Spinal cord (tissue), 10 donors: ENCODE measurements around the gene INO80C. TPM values are rescaled to one million over a fixed set of nuclear protein-coding genes. Genes with fewer than 3 reads are reported as not detected.
"Not testable (repeated sequence)": the region's sequence is repeated elsewhere in the genome, so short reads cannot be mapped to it uniquely, and the experiment has no call there.

ENCODE experiments used
- DNase-seq, 6 donors: peaks; one replicate each; pipeline versions ENCODE4 v3.0.0 to v3.0.0-alpha.2; 2013 to 2015; ENCODE audit warnings: low spot score in 6 of 6, low read depth in 4 of 6
- H3K27ac ChIP-seq: one replicate; pipeline ENCODE4 v1.5.1; 2013; ENCODE audit warnings: low read depth, low read length, control low read depth
- H3K27me3 ChIP-seq: one replicate; pipeline ENCODE4 v1.6.1; 2013; ENCODE audit warnings: low read length; ENCODE audit not compliant: control insufficient read depth, insufficient read depth
- H3K36me3 ChIP-seq: one replicate; pipeline ENCODE4 v1.6.1; 2013; ENCODE audit warnings: low read length; ENCODE audit not compliant: control insufficient read depth, insufficient read depth
- H3K4me1 ChIP-seq: one replicate; pipeline ENCODE4 v1.6.1; 2013; ENCODE audit warnings: low read length; ENCODE audit not compliant: control insufficient read depth, insufficient read depth
- H3K4me3 ChIP-seq: one replicate; pipeline ENCODE4 v1.5.1; 2013; ENCODE audit warnings: low read depth, low read length, control low read depth
- H3K9me3 ChIP-seq: one replicate; pipeline ENCODE4 v1.6.1; 2013; ENCODE audit warnings: low read length; ENCODE audit not compliant: control insufficient read depth, insufficient read depth
- WGBS: methylation state at CpG from one replicate; pipeline ENCODE4 v1.1.5; 2013; ENCODE audit warnings: missing lambda C conversion rate; ENCODE audit not compliant: insufficient coverage; 5-methylcytosine and 5-hydroxymethylcytosine counted together
- polyA plus RNA-seq, 2 donors: library from polyadenylated mRNA; unstranded; fragments of 120-200 nt; gene quantifications; one replicate each; pipeline ENCODE4 v1.2.1, GENCODE V29; 2013; ENCODE audit not compliant: insufficient read length in 2 of 2
- total RNA-seq, 2 donors: library from RNA; depleted of rRNA in 1 of 2; stranded (reverse); fragments of 120-200 nt in 1 of 2; fragments of >200 nt in 1 of 2; gene quantifications; one replicate each; pipeline versions ENCODE4 v1.2.3 to v1.2.4, GENCODE V29; 2013 to 2014
- donor health status: healthy.

The INO80C gene
- total and polyA plus RNA-seq, 4 donors = 8.1 to 22.4 (median 15.5) TPM

DNA sequence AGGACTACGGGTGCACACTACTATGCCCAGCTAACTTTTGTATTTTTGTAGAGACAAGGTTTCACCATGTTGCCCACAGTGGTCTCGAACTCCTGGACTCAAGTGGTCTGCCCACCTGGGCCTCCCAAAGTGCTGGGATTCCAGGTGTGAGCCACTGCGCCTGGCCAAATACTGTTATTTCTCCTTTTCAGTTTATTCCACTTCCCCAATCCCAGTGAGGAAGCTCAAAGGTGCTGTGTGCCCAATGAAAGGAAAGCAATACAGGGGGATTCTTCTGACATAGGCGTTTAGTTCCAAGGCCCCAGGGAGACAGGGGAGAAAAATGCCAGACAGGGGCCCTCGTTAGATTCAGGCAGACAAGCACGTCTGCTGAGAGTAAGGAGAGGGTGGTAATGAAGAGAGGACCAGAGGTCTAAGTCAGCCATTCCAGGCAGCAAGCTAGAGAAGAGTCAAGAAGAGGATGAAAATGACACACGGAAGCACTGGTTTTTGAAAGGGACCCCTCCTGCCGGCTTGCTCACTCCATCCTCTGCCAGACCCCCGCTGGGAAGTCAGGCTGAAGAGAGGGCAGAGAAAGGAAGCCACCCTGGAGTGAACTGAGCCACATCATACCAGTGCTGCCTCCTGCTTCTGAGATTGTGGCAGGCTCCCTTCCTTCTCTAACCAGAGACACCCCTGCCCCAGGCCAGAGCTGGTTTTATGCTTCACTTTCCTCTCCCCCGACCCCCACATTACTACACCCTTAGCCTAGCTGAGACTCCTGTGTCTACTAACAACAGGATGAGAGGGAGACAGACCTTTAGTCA is 6.7 kb downstream of the INO80C start:
- no peak overlapping the region for H3K27ac ChIP-seq
- H3K4me3 ChIP-seq = no peak overlapping the region
- DNase-seq = no peak
- no peaks in the 10 kb centered on the region for H3K36me3 ChIP-seq
- no peaks in the 10 kb centered on the region for H3K9me3 ChIP-seq
- no peaks in the 10 kb centered on the region for H3K4me1 ChIP-seq
- no peaks in the 10 kb centered on the region for H3K27me3 ChIP-seq
- WGBS = 38% methylated on average over 6 of the region's 10 CpGs

DNA sequence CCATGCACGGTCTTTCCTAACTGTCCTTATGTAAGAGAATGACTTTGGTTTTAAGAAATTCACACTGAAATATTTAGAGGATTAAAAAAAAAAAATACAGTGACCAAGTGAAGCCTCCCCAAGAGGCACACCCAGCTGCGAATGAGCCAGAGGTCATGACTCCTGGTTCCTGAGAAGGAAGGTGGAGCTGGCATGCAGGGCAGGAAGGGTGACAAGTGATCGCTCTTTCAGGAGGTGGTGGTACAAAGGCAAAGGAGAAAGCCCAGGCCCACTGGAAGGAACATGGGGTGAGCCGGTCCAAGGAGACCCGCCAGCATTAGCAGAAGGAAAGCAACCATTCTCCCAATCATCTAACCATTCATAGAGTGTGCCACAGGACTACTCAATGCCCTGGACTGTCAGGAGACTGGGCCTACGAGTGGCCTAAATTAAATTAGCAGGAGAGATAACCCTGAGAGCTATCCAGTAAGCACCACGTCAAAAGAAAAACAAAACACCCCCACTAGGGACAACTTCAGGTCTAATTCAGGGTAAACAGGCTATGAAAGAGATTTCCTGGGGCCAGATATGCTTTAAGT is 7.8 kb downstream of the INO80C start:
- Histone ChIP-seq H3K9me3 (no peaks in the 10 kb centered on the region), H3K4me3 (no peak overlapping the region), H3K27me3 (no peaks in the 10 kb centered on the region), H3K36me3 (no peaks in the 10 kb centered on the region), H3K27ac (no peak overlapping the region), H3K4me1 (no peaks in the 10 kb centered on the region)
- DNase-seq = no peak
- WGBS = 95% methylated on average over 2 of the region's 7 CpGs

DNA sequence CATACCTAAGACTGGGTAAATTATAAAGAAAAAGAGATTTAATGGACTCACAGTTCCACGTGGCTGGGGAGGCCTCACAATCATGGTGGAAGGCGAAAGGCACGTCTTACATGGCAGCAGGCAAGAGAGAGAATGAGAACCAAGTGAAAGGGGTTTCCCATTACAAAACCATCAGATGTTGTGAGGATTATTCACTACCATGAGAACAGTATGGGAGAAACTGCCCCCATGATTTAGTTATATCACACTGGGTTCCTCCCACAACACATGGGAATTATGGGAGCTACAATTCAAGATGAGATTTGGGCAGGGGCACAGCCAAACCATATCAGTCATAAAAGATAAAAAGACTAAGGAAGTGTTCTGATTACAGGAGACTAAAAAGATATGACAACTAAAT is 8.5 kb downstream of the INO80C start:
- not testable (repeated sequence) for H3K4me3 ChIP-seq, H3K9me3 ChIP-seq, H3K4me1 ChIP-seq, H3K27ac ChIP-seq, H3K27me3 ChIP-seq, DNase-seq, H3K36me3 ChIP-seq
- no CpG with 5 or more reads among the region's 3 CpGs for WGBS

- not testable (repeated sequence) for H3K27ac ChIP-seq, H3K9me3 ChIP-seq, H3K27me3 ChIP-seq, H3K4me3 ChIP-seq, H3K36me3 ChIP-seq, H3K4me1 ChIP-seq, DNase-seq
- 91% methylated on average over 2 of the region's 2 CpGs for WGBS
Observed at GRCh38 chr18:35488396-35488795, 9.4 kb downstream of the INO80C start.

- not testable (repeated sequence) for H3K4me1 ChIP-seq, H3K27ac ChIP-seq, H3K4me3 ChIP-seq, H3K36me3 ChIP-seq, DNase-seq, H3K9me3 ChIP-seq, H3K27me3 ChIP-seq
- 100% methylated on average over 2 of the region's 4 CpGs for WGBS
Observed at GRCh38 chr18:35487525-35487924, 10.2 kb downstream of the INO80C start.

DNA sequence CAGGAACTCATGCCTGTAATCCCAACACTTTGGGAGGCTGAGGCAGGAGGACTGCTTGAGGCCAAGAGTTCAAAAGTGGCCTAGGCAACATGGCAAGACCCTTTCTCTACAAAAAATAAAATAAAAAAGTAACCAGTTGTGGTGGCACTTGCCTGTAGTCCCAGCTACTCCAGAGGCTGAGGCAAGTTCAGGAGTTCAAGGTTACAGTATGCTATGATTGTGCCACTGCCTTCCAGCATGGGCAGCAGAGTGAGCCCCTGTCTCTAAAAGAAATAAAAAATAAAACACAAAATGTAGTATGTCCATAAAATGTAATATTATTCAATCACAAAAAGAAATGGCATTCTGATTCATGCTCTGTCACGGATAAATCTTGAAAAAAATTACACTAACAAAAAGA is 11.9 kb downstream of the INO80C start:
- Histone ChIP-seq H3K27ac (no peak overlapping the region), H3K27me3 (no peaks in the 10 kb centered on the region), H3K36me3 (no peaks in the 10 kb centered on the region), H3K9me3 (no peaks in the 10 kb centered on the region), H3K4me1 (peaks cover 2% of the 10 kb centered on the region), H3K4me3 (no peak overlapping the region)
- WGBS = no CpG with 5 or more reads among the region's 1 CpG
- no peak for DNase-seq

GRCh38 chr18:35484034-35484433 is 13.7 kb downstream of the INO80C start:
- H3K9me3 ChIP-seq = no peaks in the 10 kb centered on the region
- no peak for DNase-seq
- H3K4me3 ChIP-seq = no peak overlapping the region
- H3K4me1 ChIP-seq = peaks cover 6% of the 10 kb centered on the region
- H3K36me3 ChIP-seq = no peaks in the 10 kb centered on the region
- H3K27ac ChIP-seq = no peak overlapping the region
- no peaks in the 10 kb centered on the region for H3K27me3 ChIP-seq

DNA sequence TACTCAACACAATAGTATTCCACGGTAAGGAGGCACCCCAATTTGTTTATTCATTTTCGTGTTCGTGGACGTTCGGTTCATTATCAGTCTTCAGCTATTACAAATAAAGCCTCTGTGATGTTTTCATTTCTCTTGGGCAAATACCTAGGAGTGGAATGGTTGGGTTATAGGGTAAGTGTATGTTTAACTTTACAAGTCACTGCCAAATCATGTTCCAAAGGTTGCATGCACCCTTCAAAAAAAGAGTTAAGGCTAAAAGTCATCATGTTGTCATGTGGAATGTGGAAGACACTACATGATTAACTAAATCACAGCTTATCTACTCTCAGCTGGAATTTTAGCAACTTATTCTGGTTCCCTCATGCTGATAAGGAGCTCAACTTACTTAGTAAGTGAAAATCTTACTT is 15.8 kb downstream of the INO80C start:
- WGBS = no CpG with 5 or more reads among the region's 5 CpGs

DNA sequence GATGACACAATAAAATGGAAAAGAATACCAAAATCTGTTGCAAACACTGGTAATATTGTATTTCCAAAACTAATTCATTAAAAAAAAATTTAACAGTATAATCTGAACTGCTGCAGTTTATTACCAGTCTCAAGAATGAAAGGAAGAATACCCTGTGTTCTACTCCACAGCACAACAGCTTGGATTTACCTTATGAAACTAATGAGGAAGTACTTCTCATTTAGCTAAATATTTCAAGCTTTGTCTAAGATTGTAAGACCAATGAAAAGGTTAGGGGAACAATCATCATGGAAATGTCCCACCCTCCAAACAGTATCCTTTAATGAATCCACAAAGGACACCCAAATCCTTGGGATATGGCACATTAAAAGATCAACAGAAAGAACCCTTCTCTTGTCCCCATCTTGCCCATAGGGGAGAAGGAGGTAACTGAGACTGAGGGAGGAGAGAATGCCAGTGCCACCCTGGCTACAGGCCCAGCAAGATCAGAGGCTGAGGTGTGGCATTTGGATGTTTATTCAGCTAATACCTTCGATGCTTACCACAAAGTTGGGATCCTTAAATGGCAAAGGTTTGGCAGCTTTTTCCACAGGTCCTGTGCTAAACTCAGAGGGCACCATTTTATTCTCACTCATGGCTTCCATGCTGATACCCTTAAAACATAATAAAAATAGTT is 17.7 kb downstream of the INO80C start:
- no CpG with 5 or more reads among the region's 1 CpG for WGBS
- no peak overlapping the region for H3K4me3 ChIP-seq
- no peaks in the 10 kb centered on the region for H3K9me3 ChIP-seq
- H3K36me3 ChIP-seq = no peaks in the 10 kb centered on the region
- peaks cover 6% of the 10 kb centered on the region for H3K4me1 ChIP-seq
- no peaks in the 10 kb centered on the region for H3K27me3 ChIP-seq
- no peak overlapping the region for H3K27ac ChIP-seq
- DNase-seq = no peak

More for the DNA sequence above, 15.8 kb downstream of the INO80C start:
- Histone ChIP-seq H3K4me1 (peaks cover 6% of the 10 kb centered on the region), H3K9me3 (no peaks in the 10 kb centered on the region), H3K4me3 (no peak overlapping the region), H3K36me3 (no peaks in the 10 kb centered on the region), H3K27me3 (no peaks in the 10 kb centered on the region), H3K27ac (no peak overlapping the region)
- no peak for DNase-seq
